GM21360 (cell line): Measurements from ENCODE around the gene MARK2.

ENCODE experiments used
- ATAC-seq: cut with Tn5 transposase; IDR thresholded peaks from one replicate; pipeline ENCODE4 v1.9.1; 2021; ENCODE audit warnings: mild to moderate bottlenecking, moderate library complexity; ENCODE audit not compliant: unreplicated experiment

The MARK2 gene

DNA sequence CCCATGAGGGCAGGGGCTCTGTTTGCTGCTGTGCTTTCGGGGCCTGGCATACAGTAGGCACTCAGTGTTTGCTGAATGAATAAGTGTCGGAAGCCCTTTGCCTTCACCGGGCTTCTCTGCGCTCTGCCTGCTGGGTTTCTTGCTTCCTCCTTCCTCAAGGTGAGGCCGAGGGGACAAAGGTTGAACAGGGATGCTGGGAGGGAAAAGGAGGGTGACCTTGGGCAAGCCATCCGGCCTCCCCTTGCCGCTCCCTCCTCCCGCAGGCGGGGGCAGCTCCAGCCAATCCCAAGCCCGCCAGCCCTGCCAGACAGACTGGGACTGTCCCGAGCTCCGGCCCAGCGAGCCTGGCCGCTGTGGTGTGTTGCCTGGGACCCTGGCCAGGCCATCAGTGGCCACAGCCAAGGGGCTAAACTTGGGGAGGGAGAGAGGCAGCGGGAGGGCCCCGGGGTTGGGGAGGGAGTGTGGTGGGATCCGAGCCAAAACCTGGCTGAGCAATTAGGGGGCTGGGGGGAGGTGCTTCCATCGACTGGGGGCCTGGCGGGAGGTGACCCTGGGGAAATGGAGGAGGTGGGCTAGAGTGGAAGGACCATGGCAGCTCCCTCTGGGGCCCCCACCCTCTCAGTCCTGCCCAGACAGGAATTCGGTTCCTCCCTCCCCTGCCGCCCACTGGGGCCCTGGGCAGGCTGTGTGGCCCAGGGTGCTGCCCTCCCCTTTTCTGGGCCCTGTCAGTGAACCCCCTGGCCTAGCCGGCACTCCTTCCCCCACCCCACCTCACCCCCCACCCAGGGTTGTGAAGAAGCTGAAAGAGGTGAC, 81.4 kb downstream of the MARK2 start:
- ATAC-seq, result no peak

DNA sequence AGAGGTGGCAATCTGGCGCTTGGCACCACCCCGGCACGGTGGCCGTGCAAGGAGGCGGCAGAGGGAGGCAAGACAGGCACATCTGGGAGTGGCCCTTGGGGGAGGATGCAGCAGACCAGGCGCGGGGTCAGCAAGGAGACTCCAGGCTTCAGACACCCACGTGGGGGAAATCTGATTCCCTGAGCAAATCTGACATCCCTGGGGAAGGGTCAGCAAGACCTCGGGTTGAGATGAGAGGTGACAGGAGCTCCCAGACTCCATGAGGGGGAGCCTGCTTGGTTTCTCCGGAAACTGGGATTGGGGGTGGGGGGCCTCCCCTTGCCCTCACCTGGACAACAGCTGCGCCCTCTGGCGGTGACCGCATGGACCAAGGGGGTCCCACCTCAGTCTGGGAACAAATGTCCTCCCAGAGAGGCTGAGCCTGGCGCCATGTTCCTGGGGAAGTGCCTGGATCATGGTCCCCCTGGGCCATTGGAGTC, 82.1 kb downstream of the MARK2 start:
- no peak for ATAC-seq

DNA sequence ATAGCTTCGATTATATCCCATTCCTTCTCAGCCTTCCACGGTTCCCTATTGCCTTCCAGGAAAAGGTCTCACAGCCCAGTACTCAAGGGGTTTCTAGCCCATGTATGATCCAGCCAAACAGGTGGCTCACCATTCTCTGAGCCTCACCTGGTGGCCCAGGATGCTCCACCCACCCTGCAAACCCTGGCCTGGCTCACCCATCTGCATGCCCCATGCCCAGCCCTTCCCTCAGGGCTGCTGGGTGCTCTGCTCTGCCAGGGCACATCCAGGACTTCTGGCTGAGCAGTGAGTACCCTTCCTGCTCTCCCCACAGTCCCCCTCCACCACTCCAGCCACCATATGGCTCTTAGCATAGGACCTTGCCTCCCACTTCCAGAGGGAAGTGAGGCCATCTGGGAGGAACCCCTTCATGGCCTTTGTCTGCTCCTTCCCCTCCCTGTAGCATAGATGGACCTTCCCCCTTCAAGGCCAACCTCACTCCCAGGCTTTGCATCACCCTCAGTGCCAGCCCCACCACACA, 83.8 kb downstream of the MARK2 start:
- ATAC-seq, result no peak

DNA sequence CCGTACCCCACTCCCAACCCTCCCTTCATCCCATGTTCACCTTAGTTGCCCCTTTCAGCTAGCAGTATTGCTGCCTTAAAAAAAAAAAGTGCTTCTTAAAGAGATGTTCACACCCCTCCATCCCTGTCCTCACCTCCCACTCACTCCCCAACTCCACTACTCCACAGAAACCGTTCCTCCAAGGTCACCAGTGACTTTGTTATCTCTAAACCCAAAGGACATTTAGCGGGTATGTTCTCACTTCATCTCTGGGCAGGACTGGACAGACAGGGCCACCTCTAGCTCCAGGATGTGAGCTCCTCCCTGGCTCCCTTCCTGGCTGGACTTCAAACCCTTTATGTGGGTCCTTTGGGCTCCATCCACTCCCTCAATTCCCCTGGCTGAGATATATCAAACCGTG, 84.4 kb downstream of the MARK2 start:
- ATAC-seq, result no peak

DNA sequence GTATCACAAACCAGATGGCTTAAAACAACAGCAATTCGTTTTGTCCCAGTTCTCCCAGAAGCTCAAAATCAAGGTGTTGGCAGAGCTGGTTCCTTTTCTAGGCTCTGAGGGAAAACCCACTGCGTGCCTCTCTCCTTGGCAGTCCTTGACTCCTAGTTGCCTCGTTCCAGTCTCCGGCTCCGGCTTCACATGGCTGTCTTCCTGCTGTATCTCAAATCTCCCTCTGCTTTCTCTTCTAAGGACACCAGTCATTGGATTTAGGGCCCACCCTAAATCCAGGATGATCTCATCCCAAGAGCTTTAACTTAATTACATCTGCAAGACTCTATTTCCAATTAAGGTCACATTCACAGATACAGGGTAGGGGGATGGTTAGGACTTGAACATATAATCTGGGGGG, 90.7 kb downstream of the MARK2 start:
- ATAC-seq, result no peak

DNA sequence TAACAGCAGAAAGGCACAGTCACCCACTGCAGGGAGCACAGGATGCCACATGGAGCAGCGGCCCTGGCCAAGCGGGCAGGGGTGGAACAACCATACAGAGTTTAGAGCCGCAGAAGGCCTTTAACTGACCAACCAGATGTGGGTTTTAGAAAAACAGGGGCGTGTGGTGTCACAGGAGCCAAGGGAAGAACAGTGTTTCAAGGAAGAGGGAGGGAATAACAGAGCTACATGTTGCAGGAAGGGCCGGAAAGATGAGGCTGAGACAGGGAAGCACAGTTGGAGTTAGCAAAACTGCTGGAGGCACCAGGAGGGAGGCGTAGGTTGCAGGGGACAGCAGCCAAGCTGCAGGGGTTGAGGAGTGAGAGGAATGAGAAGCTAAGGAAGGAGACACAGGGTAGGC, 92.1 kb downstream of the MARK2 start:
- no peak for ATAC-seq

DNA sequence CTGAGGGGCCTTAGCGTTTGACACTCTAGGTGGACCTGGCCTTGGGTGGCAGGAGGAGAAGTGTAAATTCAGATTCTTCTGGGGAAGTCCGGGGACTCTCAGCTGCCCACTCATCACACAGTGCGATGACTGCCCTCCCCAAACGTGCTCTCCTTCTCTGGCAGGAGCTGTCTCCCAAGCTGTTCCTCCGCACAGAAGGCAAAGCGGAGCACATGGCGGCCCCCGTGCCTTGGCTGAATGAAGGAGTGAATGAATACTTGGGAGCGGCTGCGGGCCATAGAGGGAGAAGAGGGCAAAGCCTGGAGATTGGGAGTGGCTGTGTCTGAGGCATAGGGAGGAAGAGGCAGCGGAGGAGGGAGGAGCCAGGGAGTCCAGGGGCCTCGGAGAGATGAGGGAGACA, 93.0 kb downstream of the MARK2 start:
- no peak for ATAC-seq

DNA sequence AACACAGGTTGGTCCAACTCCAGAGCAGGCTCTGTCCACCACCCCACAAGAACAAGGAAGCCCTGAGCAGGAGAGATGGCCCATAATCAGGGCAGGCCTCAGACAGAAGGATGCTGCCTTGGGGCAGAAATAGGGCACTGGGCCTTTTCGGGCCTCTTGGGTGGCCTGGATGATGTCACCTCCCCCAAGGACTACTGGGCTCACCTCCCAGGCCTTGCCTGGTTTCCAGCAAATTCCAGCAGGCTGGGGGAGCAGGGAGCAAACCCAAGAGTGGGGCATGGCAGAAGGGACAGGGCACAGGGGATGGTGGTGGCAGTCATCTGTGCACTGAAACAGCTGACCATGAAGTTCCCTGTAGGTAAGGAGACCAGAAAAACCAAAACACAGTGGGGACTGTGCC, 94.5 kb downstream of the MARK2 start:
- ATAC-seq, result no peak

DNA sequence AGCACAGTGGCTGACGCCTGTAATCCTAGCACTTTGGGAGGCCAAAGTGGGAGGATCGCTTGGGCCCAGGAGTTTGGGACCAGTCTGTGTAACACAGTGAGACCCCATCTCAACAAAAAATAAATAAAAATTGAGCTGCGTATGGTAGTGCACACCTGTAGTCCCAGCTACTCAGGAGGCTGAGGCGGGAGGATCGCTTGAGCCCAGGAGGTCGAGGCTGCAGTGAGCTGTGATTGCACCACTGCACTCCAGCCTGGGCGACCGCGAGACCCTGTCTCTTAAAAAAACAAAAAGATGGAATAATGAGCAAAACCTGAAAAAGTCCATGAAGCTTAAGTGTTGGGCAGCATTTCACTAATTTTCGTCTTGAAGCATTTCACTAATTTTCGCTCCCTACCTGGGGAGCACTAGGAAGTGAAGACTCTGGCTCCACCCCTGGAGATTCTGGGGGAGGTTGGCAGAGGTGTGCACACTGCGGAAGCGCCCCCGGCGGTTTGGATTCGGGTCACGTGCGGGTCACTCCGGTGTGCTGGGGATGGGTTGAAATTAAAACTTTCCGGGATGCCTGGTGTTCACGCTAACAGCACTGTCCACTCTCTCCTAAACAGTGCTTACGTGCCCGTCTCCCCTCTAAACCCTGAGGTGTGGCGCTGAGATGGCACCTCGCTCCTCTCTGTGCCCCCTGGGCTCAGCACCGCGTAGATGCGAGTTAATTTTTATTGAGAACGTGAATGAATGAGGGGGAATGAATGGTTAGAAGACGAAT, 99.0 kb downstream of the MARK2 start:
- no peak for ATAC-seq

DNA sequence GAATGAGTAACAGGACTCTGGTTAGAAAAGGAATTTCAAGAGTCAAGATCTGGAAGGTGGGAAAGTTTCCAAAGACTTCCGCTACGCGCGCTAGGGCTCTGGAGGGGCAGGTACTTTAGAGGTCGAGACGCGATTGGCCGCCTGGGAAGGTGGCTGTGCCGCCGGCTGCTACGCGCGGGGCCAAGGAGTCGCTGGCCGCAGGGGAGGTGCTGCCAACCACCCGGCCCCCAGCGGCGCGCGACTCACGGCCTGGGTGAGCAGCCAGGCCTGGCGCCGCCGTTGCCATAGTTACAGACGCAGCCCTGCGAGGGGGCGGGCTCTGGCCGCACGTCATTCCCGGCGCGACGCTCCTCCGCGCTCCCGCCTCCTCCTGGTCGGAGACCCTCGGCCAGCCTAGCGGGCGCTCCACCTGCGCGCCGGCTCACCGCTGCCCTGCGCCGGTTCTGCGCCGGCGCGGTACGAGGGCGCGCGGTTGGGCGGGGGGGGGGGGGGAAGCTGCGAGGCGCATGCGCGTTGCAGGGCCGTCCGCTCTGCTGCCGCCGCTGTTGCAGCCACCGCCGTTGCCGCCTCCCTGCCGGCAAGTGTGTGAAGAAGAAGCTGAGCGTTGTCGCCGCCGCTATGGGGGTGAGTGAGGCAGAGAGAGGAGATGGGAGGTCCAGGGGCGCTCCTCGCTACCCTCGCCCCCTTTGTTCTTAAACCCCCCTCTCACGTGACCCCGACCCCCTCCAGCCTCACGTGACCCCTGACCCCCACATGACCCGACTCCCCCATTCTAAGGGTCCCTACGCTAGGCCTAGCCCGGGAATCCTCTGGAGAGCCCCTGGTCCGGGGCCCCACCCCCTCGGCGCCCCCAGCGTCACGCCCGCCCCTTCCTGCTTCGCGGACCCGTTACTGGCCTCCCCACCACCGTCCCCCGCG, 99.8 kb downstream of the MARK2 start, which contains the start of gene NAA40:
NAA40 (plus strand) TSS at position 524 of the 918 bp plus-strand sequence; CDS start at position 619, 95 bp downstream.
- peak; percentile 93 for ATAC-seq

DNA sequence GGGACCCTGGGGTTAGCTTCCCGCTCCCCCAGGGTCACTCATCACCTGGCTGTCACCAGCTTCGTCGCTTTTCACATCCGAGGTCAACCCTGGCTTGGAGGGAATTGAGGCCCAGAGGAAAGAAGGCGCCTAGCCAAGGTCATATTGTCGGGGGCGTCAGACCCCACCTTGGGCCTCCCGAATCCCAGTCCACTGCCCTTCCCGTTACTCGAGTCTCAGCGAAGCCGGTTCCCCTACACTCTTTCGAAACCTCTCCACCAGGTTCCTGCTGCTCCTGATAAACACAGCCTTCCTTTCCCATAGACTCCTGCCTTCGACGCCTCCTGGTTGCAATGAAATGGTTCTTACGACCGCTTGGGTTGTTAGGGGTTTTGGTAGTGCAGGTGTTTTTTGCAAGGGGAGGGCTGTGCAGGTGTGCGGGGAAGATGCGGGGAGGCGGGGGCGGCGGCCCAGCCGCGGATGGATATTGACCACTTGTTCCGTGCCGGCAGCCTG, 100.5 kb downstream of the MARK2 start:
- ATAC-seq, result no peak

DNA sequence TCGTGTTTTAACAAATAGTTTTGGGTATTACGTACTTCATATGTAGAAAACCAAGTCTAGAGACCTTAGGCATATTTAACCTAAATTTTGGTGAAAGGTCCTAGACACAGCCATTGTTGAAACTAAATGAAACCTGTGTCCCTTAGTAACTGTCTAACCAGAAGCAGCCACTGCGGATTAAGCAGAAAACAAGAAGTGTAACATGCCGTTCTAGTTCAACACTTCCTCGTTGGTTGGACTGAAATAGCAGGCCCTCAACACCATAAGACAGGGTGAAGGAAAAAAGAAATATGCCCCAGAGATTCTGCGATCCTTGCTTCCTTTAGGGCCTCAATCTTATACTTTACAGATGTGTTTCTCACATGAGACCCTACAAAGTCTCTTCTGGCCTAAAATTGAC, 101.9 kb downstream of the MARK2 start:
- ATAC-seq, result no peak

DNA sequence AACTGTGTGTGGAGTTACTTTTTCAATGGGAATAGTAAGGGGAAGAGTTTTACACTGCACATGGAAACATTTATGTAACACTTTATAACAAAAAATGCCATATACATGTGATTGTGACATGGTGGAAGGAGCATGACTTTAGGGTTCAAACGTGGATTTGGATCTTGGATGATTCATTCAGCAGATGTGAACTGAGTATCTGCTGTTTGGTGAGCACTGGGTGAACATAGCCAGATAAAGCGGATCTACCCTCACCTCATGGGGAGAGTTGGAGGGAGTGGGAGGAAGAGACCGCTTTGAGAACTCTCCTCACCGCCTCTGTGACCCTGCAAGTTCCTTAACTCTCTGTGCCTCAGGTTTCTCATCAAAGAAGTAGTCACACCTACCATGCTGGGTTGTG, 103.0 kb downstream of the MARK2 start:
- no peak for ATAC-seq

DNA sequence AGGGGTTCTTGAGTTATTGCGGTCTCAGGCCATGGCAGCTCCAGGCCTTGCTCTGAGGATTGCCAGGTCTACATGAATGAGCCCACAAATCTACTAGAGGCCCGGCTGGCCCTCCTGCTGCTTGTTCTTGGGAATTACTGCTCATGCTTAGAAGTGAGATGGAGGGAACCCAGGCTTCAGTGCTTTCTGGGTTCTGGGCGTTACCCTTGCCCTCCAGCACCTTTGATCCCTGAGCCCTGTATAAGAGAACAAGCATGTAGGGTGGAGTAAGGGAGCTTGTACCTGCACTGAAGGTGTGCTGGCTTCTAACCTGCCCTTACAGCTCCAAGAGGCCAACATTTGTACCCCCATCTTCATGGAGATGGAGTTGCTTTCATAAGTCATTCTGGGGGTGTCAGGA, 103.9 kb downstream of the MARK2 start:
- no peak for ATAC-seq

DNA sequence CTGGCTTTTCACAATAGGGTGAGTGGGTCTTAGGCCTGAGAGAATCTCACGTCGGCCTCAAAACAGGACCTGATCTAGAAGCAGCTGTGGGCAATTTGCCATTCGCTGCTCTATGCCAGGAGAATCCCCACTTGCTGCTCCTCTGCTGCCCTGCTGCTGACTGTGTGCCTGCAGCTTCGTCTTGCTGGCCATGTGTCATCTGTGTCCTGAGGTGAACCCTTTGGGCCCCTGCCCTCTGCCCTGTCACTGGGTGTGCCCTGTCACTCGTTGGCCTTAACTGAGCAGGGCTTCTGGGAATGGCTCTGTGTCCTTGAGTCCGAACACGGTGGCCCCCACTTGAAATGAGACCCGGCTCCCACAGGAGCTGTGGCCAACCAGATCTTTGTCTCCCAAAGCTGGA, 106.1 kb downstream of the MARK2 start:
- ATAC-seq, result no peak

DNA sequence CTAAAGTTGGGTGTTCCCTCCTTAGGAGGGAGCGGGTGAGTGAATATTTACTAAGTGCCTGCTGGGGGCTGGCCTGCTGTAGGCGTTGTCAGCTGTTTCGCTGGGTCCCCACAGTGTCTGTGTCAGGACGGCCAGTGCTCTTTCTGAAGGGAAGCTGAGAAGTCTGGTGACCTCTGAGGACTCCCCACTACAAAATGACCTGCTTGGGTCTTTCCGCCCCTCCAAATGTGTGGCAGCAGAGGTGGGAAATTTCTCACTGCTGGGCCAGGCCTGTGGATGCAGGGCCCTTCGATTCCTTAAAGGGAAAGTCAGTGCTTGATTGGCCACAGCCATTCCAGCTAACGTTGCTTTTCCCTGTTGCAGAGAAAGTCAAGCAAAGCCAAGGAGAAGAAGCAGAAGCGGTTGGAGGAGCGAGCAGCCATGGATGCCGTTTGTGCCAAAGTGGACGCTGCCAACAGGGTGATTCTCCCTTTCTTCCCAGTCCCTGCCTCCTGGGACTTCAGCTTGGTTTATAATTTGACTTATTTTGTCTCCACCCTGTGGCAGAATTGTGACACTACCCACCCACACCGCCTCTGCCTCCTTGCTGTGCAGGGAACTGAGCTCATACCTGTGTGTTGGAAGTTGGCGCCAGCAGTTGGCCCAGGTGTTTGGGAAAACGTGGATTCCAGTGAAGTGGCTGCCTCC, 106.7 kb downstream of the MARK2 start:
- ATAC-seq, result no peak

DNA sequence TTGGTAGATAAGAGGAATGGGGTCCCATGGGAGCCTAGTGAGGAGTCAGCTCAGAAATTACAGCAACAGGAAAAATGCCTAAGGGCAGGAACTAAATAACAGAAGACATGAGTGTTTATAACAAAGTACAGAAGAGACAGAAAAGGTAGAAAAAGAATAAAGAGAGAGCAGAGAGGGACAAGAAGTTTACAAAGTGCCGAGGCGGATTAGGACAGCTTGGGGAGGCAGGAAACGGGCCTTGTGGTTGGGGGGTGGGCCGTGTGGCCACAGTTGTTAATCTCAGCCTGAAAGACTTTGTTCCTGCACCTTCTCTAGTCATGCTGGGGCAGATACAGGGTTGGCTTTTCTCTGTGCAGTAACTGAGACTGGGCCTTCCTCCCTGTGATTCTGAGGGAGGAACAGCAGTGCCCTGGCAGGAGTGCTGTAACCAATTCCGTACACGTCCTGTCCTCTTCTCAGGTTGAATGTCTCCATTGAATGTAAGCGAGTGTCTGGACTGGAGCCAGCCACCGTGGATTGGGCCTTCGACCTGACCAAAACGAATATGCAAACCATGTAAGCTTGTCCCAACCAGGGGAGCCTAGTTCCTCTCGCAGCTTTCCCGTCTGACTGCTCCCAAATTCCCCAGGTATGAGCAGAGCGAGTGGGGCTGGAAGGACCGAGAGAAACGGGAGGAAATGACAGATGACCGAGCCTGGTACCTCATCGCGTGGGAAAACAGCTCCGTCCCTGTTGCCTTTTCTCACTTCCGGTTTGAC, 113.0 kb downstream of the MARK2 start:
- no peak for ATAC-seq

DNA sequence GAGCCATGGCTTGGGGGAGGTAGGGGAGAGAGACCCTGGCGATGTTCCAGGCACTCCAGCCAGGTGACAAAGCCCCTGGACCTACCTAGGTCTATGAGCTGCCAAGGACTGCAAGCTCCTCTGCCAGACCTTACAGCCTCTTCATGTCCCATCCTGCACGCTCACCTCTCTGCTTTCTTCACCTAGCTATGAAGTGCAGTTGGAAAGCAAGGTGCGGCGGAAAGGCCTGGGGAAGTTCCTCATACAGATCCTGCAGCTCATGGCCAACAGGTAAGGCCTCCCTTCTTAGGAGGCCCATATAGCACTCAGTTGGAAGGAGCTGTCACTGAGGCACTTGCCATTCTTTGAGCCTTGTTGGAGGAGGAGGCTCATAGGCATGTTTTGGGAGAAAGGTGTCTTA, 113.7 kb downstream of the MARK2 start:
- no peak for ATAC-seq

DNA sequence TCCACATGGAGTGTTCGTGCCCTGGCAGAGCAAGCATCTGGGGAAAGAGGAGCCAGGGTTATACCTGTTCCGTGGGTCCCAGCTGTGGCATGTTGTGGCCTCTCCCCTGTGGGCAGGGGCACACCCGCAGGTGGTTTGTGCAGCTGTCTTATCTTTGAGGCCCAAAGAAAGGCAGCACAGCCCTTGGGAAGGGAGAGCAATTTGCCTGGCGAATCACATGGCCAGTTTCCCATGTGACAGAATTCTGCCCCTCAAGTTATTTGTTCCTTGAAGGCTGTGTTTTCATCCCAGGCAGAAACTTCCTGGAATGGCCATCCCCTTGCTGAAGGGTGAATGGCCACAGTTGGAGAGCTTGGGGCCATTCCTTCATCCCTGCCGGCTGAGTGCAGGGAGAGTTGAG, 119.1 kb downstream of the MARK2 start:
- ATAC-seq, result no peak
